Midbrain (tissue), 1 donor: Measurements from ENCODE around the gene SLC30A1.
"Not testable (repeated sequence)": the region's sequence is repeated elsewhere in the genome, so short reads cannot be mapped to it uniquely, and the experiment has no call there.

ENCODE experiments used
- DNase-seq: peaks from one replicate; lab custom pipeline; 2025; lab: John Stamatoyannopoulos, UW

SLC30A1 gene, protein sequence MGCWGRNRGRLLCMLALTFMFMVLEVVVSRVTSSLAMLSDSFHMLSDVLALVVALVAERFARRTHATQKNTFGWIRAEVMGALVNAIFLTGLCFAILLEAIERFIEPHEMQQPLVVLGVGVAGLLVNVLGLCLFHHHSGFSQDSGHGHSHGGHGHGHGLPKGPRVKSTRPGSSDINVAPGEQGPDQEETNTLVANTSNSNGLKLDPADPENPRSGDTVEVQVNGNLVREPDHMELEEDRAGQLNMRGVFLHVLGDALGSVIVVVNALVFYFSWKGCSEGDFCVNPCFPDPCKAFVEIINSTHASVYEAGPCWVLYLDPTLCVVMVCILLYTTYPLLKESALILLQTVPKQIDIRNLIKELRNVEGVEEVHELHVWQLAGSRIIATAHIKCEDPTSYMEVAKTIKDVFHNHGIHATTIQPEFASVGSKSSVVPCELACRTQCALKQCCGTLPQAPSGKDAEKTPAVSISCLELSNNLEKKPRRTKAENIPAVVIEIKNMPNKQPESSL

DNA sequence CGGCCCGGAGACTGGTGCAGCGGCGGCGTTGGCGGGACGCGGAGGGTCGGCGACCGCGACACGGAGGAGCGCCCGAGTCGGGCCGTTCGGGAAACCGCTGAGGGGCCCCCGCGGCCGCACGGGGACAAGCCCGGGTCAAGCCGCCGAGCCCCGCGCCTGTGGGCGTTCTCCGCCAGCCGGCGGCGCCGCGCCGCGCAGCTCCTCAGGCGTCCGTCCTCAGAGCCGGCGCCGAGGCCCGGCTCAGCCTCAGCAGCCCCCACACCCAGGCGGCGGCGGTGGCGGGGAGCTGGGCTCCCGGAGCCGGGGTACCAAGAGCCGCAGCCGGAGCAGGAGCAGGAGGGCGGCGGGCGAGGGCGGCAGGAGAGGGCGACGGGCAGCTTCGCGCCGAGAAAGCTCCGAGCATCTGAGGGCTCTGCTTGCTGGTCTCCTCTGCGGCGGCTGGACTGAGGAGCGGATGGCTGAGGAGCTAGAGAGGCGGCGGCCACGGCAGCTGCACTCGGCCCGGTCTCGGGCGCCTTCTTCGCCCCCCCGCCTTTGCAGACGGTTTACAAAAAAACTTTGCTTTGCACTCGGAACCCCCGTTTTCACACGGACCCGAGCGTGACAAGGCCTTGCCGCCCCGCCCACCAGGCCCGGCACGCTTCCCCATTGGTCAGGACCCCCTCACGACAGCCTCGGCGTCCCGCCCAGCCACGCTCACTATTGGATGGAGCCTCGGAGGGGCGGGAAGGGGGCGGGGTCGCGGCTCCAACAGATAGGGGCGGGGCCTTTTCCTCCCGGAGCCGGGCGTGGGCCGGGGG is at the start of gene SLC30A1:
Gene SLC30A1 (minus strand): TSS at position 522 of the 800 bp plus-strand sequence. CDS start 549 bp downstream, outside the sequence.
- peak; percentile 99 for DNase-seq

DNA sequence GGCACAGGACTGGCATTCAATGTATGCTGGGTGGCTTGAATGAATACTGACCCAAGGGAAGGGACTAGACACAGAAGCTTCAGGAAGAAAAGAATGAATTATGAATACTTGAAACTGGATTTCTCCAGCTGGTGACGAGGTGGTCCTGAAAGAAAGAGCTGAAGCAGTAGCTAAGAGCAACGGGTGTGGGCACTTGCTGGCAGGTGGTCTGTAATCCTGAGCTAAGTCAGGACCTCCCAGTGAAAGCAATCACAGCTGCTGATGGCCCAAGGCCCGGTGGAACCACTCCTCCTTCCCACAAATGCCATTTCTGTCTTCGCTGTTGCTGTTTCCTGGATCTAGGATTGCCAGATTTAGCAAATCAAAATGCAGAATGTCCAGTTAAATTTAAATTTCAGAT is 49.5 kb upstream of the SLC30A1 start:
- no peak for DNase-seq

DNA sequence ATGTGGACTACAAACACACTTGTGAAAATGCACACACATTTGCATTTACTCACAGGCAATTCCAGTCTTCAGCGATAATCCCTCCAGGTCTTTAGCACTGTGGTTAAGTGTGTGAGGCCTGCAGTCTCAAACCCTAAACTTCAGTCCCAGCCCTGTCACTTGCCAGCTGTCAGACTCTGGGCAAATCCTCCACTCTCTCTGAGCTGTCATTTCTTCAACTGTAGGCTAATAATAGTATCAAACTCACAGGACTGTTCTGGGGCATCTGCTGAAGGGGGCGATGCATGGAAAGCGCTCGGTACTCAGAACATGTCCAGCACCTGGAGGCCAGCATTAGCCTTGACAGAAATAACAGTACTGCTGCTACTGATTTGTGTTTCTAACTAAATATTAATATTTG is 48.3 kb upstream of the SLC30A1 start:
- DNase-seq: no peak

DNA sequence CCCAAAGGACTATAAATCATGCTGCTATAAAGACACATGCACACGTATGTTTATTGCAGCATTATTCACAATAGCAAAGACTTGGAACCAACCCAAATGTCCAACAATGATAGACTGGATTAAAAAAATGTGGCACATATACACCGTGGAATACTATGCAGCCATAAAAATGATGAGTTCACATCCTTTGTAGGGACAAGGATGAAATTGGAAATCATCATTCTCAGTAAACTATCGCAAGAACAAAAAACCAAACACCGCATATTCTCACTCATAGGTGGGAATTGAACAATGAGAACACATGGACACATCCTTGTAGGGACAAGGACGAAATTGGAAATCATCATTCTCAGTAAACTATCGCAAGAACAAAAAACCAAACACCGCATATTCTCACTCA is 46.9 kb upstream of the SLC30A1 start:
- DNase-seq: not testable (repeated sequence)

DNA sequence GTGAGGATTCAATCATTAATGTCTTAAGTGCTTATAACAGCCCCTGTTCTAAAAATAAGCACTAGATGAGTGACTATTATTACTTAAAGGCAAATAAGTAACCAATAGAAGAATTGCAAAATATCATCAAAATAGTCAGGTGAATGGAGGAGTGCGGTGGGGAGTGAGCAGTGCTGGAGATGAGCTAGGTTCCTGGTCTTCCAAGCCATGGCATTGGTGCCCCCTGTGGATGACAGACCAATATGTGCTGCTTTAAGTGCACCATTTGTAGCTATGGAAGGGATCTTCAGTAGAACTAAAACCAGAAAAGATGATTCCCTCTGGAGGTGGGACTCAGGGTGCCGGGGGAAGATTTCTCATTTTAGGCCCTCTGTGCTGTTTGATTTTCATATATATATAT is 46.1 kb upstream of the SLC30A1 start:
- DNase-seq: peak; percentile 12

DNA sequence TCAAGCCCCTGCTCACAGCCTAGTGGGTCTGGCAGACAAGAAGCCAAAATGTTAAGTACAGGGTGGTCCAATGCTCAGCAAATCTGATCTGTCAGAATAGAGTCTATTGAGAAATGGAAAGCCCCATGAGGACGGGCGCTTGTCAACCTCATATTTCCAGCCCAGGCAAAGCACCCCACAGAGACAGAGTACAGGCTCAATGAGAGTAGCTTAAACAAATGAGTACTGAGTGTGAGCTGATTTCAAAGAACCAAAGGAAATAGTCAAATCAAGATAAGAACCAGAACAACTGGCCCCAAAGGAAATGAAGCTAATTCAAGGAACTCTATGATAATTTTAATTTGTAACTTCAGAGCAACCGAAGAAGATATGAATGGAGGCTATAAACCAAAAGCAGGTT is 44.6 kb upstream of the SLC30A1 start:
- no peak for DNase-seq

DNA sequence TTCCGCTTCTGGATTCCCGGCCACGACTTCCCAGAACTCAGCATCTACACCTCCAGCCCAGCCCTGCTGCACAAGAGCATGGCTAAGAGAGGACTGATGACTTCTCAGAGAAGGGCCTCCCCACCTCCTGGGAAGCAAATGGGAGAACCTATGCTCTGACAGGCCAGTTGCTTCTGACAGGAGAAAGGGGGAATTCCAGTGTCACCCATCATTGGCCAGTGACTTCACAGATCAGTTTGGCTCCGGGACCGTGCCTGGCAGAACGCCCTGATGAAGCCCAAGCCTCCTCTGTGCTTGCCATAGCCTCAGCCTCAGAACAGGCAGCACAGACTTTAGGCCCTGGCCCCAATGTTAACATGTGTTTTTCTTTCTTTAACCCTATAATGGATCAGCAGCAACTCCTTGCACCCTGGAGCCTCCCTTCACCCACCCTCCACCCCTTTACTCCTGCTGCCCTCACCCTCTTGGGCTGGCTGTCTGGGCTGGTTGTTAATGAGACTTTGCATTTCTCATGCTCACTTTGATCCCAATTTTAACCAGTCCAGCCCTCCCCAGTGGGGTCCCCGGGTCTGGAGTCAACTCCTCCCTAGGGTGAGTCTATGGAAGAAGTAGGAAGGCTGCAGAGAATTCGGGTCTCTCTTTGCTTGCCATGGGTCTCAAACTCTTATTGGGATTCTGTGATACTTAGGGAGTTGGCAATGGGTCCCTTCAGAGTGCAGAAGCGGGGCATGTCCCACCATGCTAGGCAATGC is 42.7 kb upstream of the SLC30A1 start:
- DNase-seq: no peak

DNA sequence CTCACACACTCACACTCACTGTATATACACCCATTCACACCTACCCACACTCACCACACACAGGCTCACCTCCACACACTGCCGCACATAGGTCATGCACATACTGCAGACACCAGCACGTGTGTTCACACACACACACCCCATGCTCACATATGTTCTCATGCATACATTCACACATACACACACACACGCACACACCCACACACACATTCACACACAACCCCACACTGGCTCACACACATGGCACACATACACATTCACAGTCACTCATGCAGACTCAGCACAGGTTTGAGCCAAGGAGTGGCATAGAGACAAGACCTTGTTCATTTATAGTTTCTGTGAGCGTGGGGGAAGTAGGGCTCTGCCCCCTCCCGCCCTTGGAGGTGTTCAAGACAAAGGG is 41.1 kb upstream of the SLC30A1 start:
- no peak for DNase-seq

DNA sequence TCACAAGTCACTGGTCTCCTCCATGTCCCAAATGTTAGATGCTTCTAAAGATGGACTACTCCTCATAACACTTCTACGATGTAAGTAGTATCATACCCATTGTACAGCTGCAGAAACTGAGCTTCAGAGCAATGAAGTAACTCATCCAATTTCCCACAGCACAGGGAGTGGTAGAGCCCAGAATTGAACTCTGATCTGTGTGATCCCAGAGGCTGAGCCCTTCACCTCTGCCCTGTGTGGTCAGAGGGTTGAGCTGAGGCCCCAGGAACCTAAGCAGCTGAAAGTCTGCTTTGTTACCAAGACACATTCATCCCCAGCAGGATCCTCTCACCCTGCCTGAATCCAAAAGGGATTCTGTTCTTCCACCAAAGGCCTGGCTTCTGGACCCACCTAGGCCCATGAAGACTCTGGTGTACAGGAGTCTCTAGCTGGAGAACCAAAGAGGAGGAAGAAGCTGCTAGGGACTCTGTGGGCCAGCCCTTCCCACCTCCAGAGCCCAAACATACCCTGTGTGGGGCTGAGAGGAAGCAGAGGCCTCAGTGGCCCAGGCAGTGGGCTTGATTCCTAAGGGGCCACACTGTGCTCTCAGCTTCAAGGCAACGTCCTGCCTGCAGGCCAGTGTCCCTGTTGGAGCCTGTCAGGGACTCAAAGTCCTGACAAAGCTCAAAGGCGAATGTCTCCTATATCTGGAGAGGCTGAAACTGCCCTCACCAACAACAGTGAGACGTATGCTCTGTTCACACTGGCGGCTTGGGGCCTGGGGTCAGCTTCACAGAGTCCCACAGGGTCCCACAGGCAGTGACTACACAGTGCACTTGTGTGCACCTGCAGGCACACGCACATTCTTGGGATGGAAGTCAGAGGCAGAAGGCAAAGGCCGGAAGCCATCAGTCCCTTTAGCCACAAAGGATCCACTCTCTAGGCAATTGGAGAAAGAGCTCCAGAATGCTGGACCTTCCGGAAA is 40.4 kb upstream of the SLC30A1 start:
- no peak for DNase-seq

DNA sequence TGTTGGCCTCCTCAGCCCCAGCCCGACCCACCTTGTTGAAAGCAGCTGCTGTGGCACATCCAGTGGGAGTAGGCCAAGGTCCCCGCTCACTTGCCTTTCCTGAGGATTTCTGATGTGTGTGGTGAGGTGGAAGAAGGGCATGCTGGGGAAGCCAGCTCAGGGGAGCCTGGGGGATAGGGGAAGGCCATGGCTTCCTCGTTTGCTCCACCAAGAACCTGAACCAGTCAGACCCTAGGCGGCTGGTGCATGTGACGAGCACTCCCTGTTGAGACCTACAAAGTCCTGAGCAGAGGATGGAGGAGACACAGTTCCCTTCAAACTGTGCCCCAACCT is 38.0 kb upstream of the SLC30A1 start:
- DNase-seq: no peak

DNA sequence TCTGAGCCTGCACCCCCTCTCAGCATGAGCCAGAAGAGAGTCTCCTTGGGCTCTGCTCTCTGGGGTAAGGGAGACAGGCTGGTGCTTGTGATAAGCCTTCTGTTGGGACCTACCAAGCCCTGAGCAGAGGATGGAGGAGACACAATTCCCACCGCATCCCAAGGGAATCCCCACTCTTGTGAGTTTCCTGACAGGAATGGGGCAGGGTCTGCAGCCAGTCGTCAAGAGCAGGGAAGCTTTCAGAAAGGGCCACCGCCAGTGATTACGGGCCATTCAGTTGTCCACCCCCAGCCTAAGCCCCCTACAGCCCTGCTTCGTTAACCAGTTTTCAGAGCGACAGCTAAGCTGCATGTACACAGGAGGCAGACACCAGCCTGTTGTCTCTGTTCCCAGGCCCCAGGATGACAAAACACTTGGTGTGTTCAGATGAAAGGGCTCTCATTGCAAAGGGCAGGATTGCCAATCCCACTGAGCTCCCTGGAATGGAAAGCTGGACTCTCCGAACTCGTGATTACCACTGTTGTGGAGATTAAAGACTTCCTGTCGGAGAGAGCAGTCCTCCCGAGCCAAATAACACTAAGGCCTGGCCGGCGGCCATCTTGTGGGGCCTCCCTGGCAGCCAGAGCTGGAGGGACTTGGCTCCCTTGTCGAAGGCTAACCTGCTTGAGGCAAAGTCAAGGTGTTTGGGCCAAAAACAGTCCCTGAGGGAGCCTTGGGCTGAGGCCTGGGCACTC is 37.4 kb upstream of the SLC30A1 start:
- no peak for DNase-seq

DNA sequence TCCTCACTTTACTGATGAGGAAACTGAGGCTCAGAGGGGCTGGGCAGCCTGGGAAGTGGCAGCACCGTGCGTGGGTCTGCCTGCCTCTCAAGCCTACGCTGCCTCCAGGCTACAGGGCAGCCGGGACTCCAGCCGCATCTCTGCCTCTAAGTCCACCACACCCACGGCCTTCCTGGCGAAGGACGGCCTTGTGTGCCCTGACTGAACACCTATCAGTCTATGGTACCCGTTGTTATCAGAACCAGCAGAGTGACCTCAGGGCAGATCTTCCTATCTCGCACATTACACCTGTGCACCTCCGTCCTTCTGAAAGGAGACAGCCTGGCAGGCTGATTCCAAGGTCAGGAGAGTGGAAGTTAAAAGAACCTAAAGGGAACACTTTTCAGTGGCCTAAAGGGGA is 35.7 kb upstream of the SLC30A1 start:
- DNase-seq: no peak

DNA sequence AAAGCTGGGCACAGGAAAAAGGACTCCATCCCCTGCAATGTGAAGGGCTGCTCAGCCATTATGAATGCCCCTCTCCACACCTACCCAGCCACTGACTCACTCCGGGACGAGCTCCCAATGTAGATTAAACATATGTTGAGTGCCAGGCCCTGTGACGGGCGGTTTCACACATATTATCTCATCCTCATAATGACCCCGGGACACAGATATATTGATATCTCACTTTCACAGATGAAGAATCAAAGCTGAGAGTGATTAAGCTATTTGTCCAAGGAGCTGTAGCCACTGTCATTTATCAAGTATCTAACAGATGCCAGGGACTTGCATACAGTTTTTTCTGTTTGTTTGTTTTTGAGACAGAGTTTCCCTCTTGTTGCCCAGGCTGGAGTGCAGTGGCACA is 35.0 kb upstream of the SLC30A1 start:
- DNase-seq: no peak

DNA sequence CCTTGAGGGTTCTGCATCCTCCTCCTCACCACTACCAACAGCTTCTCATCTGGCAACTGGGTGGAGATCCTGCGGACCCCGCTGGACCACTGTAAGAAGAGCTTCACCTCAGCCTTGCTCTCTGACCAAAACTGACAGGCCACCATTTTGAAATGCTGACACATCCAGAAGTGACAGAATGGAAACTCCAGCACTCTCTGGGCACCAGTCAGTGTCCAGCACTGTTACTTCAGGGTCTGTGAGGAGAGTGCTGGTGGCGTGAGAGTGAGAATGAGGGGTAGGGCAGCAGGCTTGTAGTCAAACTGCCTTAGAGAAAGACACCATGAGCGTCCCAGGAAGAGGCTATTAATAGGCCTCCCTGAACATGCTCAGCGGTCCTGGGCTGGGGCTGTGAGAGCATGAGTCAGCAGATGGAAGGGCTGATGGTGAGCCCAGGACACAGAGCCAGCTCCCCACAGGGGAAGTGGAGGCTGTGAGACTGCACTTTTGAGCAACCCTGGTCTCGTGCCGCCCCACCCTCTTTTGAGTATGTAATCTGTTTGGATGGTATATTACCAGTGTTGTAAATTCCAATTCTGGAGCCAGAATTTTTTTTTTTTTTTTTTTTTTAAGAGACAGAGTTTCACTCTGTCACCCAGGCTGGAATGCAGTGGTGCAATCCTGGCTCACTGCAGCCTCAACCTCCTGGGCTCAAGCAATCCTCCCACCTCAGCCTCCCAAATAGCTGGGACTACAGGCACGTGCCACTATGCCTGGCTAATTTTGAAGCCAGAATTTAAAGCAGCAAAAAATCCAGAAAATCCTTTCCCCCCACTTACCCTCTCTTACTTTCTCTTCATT is 34.4 kb upstream of the SLC30A1 start:
- peak; percentile 11 for DNase-seq

DNA sequence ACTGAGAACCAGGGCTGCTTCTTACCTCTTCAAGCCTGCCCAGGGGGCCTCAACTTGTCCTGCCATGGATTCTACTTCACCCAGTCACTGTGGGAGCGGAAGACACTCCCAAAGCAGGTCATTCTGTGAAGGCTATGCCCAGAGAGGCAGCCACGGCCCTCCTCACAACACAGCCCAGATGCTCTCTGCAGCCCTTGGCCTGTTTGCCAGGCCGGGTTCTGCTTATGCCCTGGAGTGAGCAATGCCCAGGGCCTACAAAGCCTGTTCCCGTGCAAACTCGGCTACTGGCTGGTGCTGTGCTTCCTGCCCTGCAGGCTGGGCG is 33.8 kb upstream of the SLC30A1 start:
- DNase-seq: no peak

DNA sequence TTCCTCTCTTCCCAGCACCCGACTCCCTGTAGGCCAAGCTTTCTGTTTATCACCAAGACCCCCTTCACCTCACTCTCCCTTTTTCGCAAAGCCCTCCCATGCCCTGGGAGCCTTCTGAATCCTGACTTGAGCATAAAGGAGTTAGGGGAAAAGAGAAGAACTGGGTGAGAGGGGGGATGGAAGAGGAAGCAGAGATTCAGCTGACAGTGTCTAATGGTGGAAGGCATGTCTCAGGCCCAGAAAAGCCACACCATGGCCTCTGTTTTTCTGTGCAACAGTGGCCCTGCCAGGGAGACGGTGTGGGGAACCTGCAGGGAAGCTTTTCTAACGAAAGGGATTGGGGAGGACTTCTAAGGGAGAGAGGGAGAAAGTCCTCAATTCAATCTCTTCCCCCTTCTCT is 32.9 kb upstream of the SLC30A1 start:
- no peak for DNase-seq

DNA sequence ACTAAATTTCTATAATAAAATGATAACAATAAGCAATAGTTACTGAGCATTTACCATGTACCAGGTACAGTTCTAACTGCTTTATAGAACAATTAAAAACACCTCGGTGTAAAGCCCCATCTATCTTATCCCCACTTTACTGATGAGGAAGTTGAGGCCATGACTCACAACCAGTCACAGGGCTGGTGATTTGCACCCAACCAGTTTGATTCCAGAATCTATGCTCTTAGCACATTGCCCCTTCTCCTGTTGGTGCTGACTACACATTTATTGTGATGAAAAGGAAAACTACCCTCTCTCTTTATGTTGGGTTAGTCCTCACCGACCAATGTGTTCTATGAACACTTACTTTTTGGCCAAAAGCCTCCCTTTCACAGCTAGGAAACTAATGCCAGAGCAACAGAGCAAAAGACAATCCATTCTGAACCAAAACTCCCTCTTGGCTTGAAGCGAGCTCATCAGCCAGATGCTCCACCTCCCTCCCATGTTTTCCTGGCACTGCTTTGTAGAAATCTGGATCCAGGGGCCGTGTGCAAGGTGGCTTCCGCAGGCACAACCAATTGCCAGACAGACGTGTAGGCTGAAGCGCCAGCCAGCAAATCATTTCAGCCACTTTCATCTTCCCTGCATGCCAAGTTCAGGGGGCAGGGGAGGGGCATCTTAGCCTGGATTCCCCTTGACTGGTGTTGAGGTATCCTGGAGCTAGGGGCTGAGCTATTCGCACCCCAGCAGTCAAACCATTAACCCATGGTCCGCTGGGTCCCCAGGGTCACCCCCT is 32.0 kb upstream of the SLC30A1 start:
- peak; percentile 39 for DNase-seq

DNA sequence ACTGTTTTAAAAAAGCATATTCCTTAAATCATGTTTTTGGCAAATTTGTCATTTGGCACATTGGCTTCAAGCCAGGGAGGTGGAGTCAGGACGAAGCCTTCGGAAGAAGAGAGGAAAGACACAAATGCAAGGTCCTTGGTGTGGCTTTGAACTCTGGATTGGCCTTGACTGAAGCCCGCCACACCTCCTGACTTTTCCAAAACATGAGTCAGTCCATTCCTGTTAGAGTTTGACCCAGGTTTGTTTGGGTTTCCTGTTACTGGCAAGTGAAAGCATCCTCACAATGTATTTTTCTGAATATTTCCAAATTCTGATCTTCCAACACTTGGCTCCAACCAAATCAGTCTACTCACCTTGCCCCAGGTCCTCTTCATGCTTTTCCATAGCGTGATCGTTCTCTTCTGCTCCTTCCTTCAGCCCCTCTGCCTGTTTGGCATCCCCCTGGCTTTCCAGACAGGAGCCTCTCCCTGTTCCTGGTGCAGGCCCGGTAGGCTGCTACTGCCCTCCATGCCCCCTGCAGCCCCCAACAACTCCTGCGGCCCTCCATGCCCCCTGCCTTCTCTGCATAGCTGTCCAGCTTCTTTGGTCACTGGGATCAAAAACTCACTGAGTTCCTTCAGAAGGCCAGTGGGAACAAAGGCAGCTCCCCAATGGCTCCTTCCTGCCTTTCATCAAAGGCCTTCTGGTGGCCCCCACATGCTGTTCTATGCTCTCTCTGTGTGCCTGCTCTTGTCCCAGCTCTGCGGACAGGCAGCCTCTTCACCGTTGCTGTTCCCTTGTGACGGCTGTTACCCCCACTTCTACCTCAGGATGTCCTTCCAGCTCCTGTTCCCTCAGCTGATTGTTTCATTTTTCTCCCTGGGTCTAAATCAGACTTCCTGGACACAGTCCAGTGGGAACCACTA is 30.4 kb upstream of the SLC30A1 start:
- DNase-seq: no peak
